ENCODE measurements around the gene POP5.

POP5 gene

GRCh38 chr12:120540445-120540844 lies 40.8 kb downstream of the POP5 start:
- H3K4me3 ChIP-seq (ENCODE audit: low read depth, low read length) = no peak overlapping the region
- TF ChIP-seq, protein P1, sequence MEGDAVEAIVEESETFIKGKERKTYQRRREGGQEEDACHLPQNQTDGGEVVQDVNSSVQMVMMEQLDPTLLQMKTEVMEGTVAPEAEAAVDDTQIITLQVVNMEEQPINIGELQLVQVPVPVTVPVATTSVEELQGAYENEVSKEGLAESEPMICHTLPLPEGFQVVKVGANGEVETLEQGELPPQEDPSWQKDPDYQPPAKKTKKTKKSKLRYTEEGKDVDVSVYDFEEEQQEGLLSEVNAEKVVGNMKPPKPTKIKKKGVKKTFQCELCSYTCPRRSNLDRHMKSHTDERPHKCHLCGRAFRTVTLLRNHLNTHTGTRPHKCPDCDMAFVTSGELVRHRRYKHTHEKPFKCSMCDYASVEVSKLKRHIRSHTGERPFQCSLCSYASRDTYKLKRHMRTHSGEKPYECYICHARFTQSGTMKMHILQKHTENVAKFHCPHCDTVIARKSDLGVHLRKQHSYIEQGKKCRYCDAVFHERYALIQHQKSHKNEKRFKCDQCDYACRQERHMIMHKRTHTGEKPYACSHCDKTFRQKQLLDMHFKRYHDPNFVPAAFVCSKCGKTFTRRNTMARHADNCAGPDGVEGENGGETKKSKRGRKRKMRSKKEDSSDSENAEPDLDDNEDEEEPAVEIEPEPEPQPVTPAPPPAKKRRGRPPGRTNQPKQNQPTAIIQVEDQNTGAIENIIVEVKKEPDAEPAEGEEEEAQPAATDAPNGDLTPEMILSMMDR (IDR thresholded peaks at IDR 0.05; ENCODE audit: low read depth, low read length) = no peak

- H3K4me3 ChIP-seq (ENCODE audit: low read depth, low read length) = no peak overlapping the region
Measured at GRCh38 chr12:120539303-120539702, 41.9 kb downstream of the POP5 start.

DNA sequence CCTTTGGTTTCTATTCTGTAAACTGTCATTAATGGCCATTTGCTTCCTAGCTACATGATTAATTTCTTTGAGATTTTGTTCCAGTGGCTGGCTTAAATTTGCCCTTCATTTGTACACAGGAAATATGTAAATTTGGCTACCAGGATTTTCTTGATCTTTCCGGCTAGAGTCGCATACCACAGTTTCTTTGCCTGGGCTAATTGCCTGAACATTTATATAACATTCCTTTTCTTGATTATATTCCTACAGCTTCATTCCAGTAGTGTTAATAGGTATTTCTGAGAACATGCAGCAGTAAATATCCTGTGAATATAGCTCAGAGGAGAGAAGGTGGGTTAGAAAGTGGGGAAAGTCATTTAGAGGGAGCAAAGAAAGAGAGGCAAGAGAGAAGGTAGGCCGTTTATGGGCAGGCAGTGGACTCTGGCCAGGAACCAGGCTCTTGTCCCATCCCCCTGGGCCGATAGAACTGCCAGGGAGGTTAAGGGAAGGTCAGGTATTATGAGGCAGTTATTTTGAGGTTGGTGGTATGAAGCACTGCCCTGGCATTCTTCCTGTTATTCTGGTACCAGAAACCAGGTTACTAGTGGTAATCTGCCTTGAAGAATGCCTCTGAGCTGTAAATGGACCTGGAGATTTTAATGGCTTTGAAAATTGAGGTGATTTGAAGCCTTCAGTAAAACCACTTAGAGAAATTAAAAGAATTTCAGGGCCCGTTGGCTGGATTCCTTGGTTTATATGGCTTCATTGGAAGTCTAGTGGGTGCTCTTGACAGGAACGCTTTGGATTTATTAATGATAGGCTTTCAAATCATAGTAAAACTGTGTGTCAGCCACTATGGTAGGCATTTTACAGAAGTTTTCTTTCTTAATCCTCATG lies 42.7 kb downstream of the POP5 start:
- peak overlapping the region; percentile 14; the same call in 1 of the 2 replicates for H3K4me3 ChIP-seq (ENCODE audit: low read depth, low read length)
- TF ChIP-seq, protein P1 (IDR thresholded peaks at IDR 0.05; ENCODE audit: low read depth, low read length) = no peak

More at GRCh38 chr12:120539303-120539702, 41.9 kb downstream of the POP5 start:
- TF ChIP-seq, protein P1 (IDR thresholded peaks at IDR 0.05; ENCODE audit: low read depth, low read length) = no peak

- TF ChIP-seq, protein P1 (IDR thresholded peaks at IDR 0.05; ENCODE audit: low read depth, low read length) = no peak
- H3K4me3 ChIP-seq (ENCODE audit: low read depth, low read length) = no peak overlapping the region
Measured at GRCh38 chr12:120537856-120538220, 43.4 kb downstream of the POP5 start.

GRCh38 chr12:120536064-120536791 lies 45.0 kb downstream of the POP5 start:
- peak overlapping the region; percentile 81 for H3K4me3 ChIP-seq (ENCODE audit: low read depth, low read length)
- TF ChIP-seq, protein P1 (IDR thresholded peaks at IDR 0.05; ENCODE audit: low read depth, low read length) = no peak

DNA sequence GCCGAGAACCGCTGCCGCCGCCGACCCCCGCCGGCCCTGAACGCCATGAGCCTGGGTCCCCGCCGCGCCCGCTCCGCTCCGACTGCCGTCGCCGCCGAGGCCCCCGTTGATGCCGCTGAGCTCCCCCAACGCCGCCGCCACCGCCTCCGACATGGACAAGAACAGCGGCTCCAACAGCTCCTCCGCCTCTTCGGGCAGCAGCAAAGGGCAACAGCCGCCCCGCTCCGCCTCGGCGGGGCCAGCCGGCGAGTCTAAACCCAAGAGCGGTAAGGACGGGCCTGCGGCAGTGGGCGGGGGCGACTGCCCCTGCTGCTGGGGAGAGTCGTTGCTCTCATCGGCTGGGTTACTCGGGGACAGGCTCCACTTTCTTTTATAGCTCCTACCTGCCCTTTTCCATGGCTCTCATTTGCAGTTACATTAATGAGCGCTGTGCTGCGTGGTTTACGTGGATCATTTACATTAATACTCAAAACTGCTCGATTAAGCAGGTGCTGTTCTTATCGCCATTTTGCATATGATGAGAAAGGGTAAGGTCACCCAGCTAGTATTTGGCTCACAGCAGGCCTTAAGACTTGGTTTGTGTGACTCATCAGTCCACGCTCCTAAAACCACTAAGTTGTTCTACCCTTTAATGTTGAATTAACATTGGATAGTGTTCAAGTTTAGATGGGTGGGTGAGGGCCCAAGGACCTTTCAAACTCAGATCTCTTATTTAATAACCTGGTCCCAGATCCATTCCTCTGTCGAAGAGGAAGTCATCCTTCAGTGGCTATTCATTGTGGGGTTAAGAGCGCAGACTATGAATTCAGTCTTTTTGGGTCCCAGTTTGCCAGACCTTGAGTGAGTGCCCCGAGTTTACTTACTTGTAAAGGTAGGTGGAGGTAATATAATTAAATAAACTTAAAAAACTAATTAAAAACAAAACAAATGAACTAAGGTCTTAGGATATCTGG lies 46.2 kb downstream of the POP5 start:
- TF ChIP-seq, protein P1 (IDR thresholded peaks at IDR 0.05; ENCODE audit: low read depth, low read length) = no peak
- peak overlapping the region; percentile 81 for H3K4me3 ChIP-seq (ENCODE audit: low read depth, low read length)

Data from WI38 (cell line).